Neural progenitor cell (in vitro differentiated cells): Measurements from ENCODE around the gene MYO16. TPM values are rescaled to one million over a fixed set of nuclear protein-coding genes. Genes with fewer than 3 reads are reported as not detected.

Experiments used
- DNase-seq: peaks from one replicate; pipeline ENCODE4 v3.0.0-alpha.2; 2016; ENCODE audit warnings: low spot score
- H2AFZ ChIP-seq: fragments of 200-600 bp; sonication (generic); replicated peaks from 2 replicates; pipeline ENCODE4 v1.6.1; 2016; ENCODE audit warnings: antibody characterized with exemption
- H3F3A ChIP-seq: fragments of 200-600 bp; sonication (generic); 2 replicates; pipeline ENCODE4 v1.6.1; 2016; ENCODE audit warnings: antibody characterized with exemption, low read depth
- H3K27ac ChIP-seq: fragments of 200-600 bp; sonication (generic); 2 replicates; pipeline ENCODE4 v1.5.1; 2016; ENCODE audit warnings: mild to moderate bottlenecking
- H3K27me3 ChIP-seq: fragments of 200-600 bp; sonication (generic); 2 replicates; pipeline ENCODE4 v1.6.1; 2016; ENCODE audit warnings: mild to moderate bottlenecking, moderate library complexity
- H3K36me3 ChIP-seq: fragments of 200-600 bp; sonication (generic); 2 replicates; pipeline ENCODE4 v1.5.1; 2016
- H3K4me1 ChIP-seq: fragments of 200-600 bp; sonication (generic); 2 replicates; pipeline ENCODE4 v1.6.1; 2016; ENCODE audit warnings: mixed run types
- H3K4me2 ChIP-seq: fragments of 200-600 bp; sonication (generic); 2 replicates; pipeline ENCODE4 v1.6.1; 2016
- H3K4me3 ChIP-seq: fragments of 200-600 bp; sonication (generic); 2 replicates; pipeline ENCODE4 v1.5.1; 2016
- H3K79me2 ChIP-seq: fragments of 200-600 bp; sonication (generic); 2 replicates; pipeline ENCODE4 v1.6.1; 2016; ENCODE audit warnings: low read depth
- H3K9ac ChIP-seq: fragments of 200-600 bp; sonication (generic); 2 replicates; pipeline ENCODE4 v1.6.1; 2016
- H3K9me3 ChIP-seq: fragments of 200-600 bp; sonication (generic); 2 replicates; pipeline ENCODE4 v1.5.1; 2016; ENCODE audit warnings: low read depth
- H4K20me1 ChIP-seq: fragments of 200-600 bp; sonication (generic); 2 replicates; pipeline ENCODE4 v1.6.1; 2016; ENCODE audit warnings: low read depth
- H3K27ac Mint-ChIP-seq: 3 replicates; pipeline ENCODE4 v1.8.0; 2021; ENCODE audit warnings: mixed read lengths
- H3K27me3 Mint-ChIP-seq: 2 replicates; pipeline ENCODE4 v1.8.0; 2022; ENCODE audit warnings: low read depth, mild to moderate bottlenecking, inconsistent platforms, moderate library complexity, mixed read lengths; ENCODE audit not compliant: insufficient read depth
- H3K36me3 Mint-ChIP-seq: 3 replicates; pipeline ENCODE4 v1.8.0; 2021; ENCODE audit warnings: mixed read lengths
- H3K4me1 Mint-ChIP-seq: 3 replicates; pipeline ENCODE4 v1.8.0; 2021; ENCODE audit warnings: mixed read lengths
- H3K4me3 Mint-ChIP-seq: 3 replicates; pipeline ENCODE4 v1.8.0; 2021; ENCODE audit warnings: mild to moderate bottlenecking, moderate library complexity, mixed read lengths
- H3K9me3 Mint-ChIP-seq: 3 replicates; pipeline ENCODE4 v1.8.0; 2020; ENCODE audit warnings: mixed read lengths
- CTCF ChIP-seq: fragments of 200-600 bp; sonication (generic); IDR thresholded peaks from 2 replicates; pipeline ENCODE4 v1.5.1; 2017; ENCODE audit warnings: antibody characterized with exemption, mild to moderate bottlenecking
- EZH2 ChIP-seq: fragments of 200-600 bp; sonication (generic); IDR thresholded peaks from 2 replicates; pipeline ENCODE4 v1.6.1; 2017; ENCODE audit warnings: antibody characterized with exemption, mild to moderate bottlenecking, moderate library complexity
- EZH2phosphoT487 ChIP-seq: fragments of 200-600 bp; sonication (generic); IDR thresholded peaks from 2 replicates; pipeline ENCODE4 v1.6.1; 2017; ENCODE audit warnings: antibody characterized with exemption
- total RNA-seq: library from RNA; depleted of rRNA; stranded (reverse); fragments of >200 nt; gene quantifications from 2 replicates; pipeline ENCODE4 v1.2.3, GENCODE V29; 2015; ENCODE audit warnings: low replicate concordance

MYO16 gene
- total RNA-seq, 1 donor from 2014 or later, result 0.41 TPM

DNA sequence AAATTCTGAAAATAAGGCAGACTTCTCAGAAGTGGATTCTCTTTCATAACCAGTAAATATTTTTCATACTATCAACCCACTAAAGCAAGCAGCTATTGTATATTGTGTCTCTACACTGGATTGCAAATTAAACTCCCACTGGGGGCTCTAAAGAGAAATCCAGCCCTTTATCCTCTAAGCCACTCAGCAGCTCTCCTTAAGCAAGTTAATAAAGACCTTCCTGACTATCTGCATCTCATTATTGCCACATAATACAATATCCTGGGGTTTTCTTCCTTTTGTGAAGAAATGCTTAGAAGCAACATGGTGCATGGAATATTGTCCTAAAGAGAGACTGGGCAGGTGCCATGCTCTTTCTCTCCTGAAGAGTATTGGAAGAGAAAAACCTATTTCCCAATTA, 521.3 kb downstream of the MYO16 start:
- Histone ChIP-seq H3K4me3 (no peak overlapping the region), H2AFZ (no peak overlapping the region), H3K9me3 (no peaks in the 10 kb centered on the region), H3K4me1 (peaks cover 48% of the 10 kb centered on the region), H3F3A (no peaks in the 10 kb centered on the region), H3K79me2 (no peaks in the 10 kb centered on the region), H3K4me2 (peak overlapping the region; percentile 40), H4K20me1 (no peaks in the 10 kb centered on the region), H3K9ac (no peak overlapping the region), H3K27me3 (no peaks in the 10 kb centered on the region), H3K36me3 (no peaks in the 10 kb centered on the region), H3K27ac (no peak overlapping the region)
- DNase-seq, result peak; percentile 45
- Mint-ChIP-seq H3K27ac (peak overlapping the region; percentile 21), H3K4me1 (peaks cover 60% of the 10 kb centered on the region), H3K27me3 (peaks cover 9% of the 10 kb centered on the region), H3K36me3 (peaks cover 3% of the 10 kb centered on the region), H3K9me3 (peaks cover 7% of the 10 kb centered on the region), H3K4me3 (no peak overlapping the region)
- TF ChIP-seq CTCF (no peak), EZH2phosphoT487 (no peak), EZH2 (no peak)

- Histone ChIP-seq H3K79me2 (no peaks in the 10 kb centered on the region), H3K9ac (no peak overlapping the region), H3K4me1 (peaks cover 48% of the 10 kb centered on the region), H3K4me3 (no peak overlapping the region), H3K4me2 (peak overlapping the region; percentile 40), H3F3A (no peaks in the 10 kb centered on the region), H2AFZ (no peak overlapping the region), H3K36me3 (no peaks in the 10 kb centered on the region), H4K20me1 (no peaks in the 10 kb centered on the region), H3K27ac (no peak overlapping the region), H3K9me3 (no peaks in the 10 kb centered on the region), H3K27me3 (no peaks in the 10 kb centered on the region)
- no peak overlapping the region for H3K4me3 Mint-ChIP-seq
- H3K9me3 Mint-ChIP-seq, result peaks cover 7% of the 10 kb centered on the region
- TF ChIP-seq EZH2phosphoT487 (no peak), EZH2 (no peak), CTCF (no peak)
- H3K27ac Mint-ChIP-seq, result no peak overlapping the region
- peaks cover 3% of the 10 kb centered on the region for H3K36me3 Mint-ChIP-seq
- H3K4me1 Mint-ChIP-seq, result peaks cover 60% of the 10 kb centered on the region
- peaks cover 9% of the 10 kb centered on the region for H3K27me3 Mint-ChIP-seq
- DNase-seq, result no peak
Observed at GRCh38 chr13:109151255-109151654, 521.8 kb downstream of the MYO16 start.

DNA sequence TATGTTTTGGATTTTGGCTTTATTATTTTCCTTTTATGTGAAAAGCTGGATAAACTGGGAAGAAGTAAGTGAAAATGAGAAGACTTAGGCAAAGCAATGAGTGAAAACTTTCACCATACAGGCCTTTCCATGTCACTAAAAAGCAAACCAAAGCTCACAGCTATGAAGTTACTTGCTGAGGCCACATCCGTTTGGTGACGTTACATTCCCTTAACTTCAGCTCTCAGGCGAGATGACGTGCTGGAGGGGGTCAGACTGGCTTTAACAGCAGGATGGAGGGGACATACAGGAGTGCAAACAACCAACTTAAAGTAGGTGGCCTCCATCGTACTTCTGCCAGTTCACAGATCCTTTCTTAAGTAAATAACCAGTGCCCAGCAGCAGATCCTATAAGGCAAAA, 522.3 kb downstream of the MYO16 start:
- no peak for DNase-seq
- H3K27ac ChIP-seq, result no peak overlapping the region
- no peak overlapping the region for H2AFZ ChIP-seq
- H3K4me1 ChIP-seq, result peaks cover 49% of the 10 kb centered on the region
- H3K27ac Mint-ChIP-seq, result no peak overlapping the region
- H3K4me2 ChIP-seq, result peak overlapping the region; percentile 40
- H3K9ac ChIP-seq, result no peak overlapping the region
- H3K27me3 ChIP-seq, result no peaks in the 10 kb centered on the region
- TF ChIP-seq EZH2 (no peak), CTCF (no peak), EZH2phosphoT487 (no peak)
- H3K36me3 Mint-ChIP-seq, result peaks cover 3% of the 10 kb centered on the region
- H3K79me2 ChIP-seq, result no peaks in the 10 kb centered on the region
- no peak overlapping the region for H3K4me3 Mint-ChIP-seq
- H3K27me3 Mint-ChIP-seq, result peaks cover 9% of the 10 kb centered on the region
- no peaks in the 10 kb centered on the region for H4K20me1 ChIP-seq
- no peak overlapping the region for H3K4me3 ChIP-seq
- peaks cover 64% of the 10 kb centered on the region for H3K4me1 Mint-ChIP-seq
- no peaks in the 10 kb centered on the region for H3K9me3 ChIP-seq
- H3F3A ChIP-seq, result no peaks in the 10 kb centered on the region
- peaks cover 7% of the 10 kb centered on the region for H3K9me3 Mint-ChIP-seq
- H3K36me3 ChIP-seq, result no peaks in the 10 kb centered on the region
